ENCODE results near the gene PAN3.

DNA sequence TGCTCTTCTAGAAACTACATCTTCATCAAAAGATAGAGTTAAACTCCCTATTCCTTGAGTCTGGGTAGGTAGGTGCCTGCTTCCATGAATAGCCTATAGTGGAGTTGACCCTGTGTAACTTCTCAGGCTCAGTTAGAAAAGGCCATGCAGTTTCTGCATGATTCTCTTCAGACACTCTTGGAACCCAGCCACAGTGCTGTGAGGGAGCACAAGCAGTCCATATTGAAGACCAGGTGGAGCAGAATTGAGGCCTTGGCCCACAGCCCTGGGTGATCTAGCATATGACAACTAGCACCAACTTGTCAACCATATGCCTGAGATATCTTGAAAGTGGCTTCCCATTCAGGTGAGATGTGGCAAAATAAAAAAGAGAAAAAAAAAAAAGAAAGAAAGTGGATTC lies 10.3 kb upstream of the PAN3 start:
- no peak for TF ChIP-seq SP1 (IDR thresholded peaks at IDR 0.05)
- TF ChIP-seq TARDBP (IDR thresholded peaks at IDR 0.05): no peak
- no peak for TF ChIP-seq L3MBTL2 (conservative IDR thresholded peaks at IDR 0.05)
